Ovary (tissue), 3 donors: ENCODE measurements around the gene RASGEF1B.

ENCODE experiments used
- CTCF ChIP-seq, 3 donors: fragments of 450-650 bp in 2 of 3; fragments of 200-600 bp in 1 of 3; IDR thresholded peaks; one replicate each; pipeline versions ENCODE4 v1.5.1 to v1.8.0; 2016 to 2022; ENCODE audit warnings: antibody characterized with exemption in 3 of 3, mild to moderate bottlenecking in 1 of 3
- POLR2A ChIP-seq: fragments of 450-650 bp; IDR thresholded peaks from one replicate; pipeline ENCODE4 v1.6.1; 2017; ENCODE audit warnings: antibody characterized with exemption, mild to moderate bottlenecking, moderate library complexity
- donor health status: DM: no; HTN: no; CAD: no.

DNA sequence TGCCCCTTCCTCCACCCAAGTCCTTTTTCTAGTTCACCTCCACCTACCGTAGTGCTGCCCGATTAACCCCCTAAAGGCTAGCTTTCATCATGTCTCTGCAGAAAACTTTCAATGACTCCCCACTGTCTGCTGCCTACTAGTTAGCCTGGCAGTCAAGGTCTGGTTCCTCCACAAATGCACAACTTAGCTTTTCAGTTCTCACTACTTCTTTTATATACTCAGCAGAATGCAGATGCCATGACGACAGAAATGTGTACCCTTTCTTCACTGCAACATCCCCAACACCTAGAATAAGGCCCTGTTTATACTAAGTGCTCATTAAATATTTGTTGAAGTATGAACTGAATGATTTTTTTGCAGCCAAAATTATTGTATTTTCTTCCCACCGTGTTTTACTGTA lies 30.9 kb upstream of the RASGEF1B start:
- no peak for TF ChIP-seq CTCF (IDR thresholded peaks at IDR 0.05)
- TF ChIP-seq POLR2A = no peak
